HuH-7.5 (cell line): ENCODE results near the gene EIF4G1.

Source experiments
- DNase-seq: peaks from one replicate; pipeline ENCODE4 v3.0.0; 2011; ENCODE audit warnings: low spot score

EIF4G1 gene

DNA sequence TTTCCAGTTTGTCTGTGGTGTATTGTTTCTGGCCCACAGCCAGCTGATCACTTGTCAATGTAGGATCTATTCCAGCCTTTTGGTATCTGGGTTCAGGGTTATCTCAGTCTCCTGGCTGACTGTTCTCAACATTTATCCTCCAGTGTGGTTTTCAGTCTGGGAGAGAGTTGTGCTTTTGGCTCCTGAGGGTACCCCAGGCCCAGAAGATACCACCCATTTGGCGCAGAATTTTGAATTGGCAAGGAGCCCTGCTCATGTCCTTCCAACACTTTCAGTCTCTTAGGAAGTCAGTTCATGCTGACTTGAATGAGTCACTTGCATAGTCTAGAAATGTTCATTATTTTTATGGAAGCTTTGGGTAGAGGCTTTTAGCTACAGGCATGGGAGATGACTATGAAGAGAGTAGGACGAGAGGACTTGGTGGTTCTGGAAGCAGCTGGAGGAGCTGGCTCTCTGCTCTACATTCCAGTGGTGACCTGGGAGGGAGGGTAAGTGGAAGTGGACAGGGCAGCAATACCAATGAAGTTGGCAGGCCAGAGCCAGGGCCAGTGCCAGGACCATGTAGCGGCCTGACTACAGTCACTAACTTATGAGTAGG, 54.3 kb downstream of the EIF4G1 start:
- no peak for DNase-seq

DNA sequence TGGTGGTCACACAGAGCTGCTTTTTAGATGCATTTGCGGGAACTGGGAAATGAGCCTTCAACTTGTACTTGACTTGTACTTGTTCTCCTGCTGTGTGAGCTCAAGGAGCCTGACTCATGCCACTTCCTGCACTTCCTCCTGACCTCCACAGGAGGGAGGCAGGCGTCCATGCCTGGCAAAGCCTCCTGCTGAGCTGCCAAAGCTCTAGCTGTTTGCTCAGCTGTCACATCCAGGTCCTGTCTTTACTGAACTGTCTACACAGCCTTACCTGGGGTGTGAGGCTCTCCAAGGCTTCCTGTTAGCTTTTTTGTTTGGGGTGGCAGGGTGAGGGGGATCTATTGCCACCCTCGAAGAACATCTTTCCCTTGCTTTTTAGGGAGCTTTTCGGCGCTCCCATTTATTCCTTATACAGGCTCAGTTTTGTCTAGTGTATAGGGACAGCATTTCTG, 57.2 kb downstream of the EIF4G1 start:
- DNase-seq = peak; percentile 76

DNA sequence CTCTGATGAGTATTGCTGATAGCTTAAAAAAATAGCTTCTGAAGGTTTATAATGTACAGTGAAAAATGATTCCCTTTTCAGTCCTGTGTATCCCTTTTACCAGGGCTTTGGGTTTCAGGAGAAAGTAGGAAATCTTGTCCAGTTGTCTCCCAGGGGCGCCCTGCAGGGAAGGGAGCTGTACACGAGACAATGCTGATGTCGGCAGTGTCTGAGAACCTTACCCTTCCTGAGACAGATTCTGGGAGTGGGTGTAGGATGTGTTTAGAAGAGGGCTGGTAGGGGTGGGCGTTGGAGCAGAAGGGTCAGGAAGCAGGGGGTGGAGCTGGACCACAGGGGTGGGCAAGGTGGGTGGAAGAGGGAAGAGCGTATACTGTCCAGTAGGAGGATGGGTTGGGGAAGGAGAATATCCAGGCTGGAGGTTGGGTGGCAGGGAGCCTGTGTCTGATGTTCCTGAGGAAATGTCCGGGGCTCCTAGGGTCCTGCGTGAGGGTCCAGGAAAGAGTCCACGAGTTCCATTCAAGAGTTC, 58.0 kb downstream of the EIF4G1 start:
- no peak for DNase-seq

DNA sequence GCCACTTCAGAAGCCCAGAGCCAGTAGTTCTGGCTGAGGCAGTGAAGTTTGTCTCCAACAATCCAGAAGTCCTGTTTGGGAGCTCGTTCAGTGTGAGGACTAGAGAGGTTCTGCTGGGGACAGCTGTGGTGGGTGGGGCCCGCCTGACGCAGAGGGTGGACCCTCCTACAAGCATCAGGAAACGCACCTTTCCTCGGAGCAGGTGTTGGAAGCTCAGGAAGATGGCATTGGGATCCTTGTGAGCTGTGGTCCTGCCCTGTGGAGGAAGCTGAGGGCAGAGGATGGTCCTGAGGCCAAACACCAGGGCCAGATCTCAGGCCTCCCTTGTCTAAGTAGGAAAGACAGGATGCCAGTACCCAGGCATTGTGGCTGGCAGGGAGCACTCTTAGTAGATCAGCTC, 58.5 kb downstream of the EIF4G1 start:
- DNase-seq = no peak

DNA sequence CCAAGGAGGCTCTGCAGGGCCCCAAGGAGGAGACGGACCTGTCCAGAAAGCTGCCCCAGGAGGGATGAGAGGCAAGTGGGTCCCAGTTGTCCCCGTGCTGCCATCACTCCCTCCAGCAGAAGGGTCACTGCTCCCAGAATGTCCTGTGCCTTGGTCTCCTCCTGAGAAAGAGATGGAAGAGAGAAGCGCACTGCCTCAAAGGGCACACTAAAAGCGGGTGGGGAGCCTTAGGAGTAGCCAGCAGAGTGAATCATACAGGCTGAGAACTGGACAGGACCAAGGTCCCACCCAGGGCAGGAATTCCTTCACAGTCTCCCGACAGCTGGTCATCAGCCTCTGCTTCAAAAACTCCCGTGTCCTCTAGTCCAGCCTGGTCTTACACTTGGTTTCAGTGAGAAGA, 59.0 kb downstream of the EIF4G1 start:
- no peak for DNase-seq

DNA sequence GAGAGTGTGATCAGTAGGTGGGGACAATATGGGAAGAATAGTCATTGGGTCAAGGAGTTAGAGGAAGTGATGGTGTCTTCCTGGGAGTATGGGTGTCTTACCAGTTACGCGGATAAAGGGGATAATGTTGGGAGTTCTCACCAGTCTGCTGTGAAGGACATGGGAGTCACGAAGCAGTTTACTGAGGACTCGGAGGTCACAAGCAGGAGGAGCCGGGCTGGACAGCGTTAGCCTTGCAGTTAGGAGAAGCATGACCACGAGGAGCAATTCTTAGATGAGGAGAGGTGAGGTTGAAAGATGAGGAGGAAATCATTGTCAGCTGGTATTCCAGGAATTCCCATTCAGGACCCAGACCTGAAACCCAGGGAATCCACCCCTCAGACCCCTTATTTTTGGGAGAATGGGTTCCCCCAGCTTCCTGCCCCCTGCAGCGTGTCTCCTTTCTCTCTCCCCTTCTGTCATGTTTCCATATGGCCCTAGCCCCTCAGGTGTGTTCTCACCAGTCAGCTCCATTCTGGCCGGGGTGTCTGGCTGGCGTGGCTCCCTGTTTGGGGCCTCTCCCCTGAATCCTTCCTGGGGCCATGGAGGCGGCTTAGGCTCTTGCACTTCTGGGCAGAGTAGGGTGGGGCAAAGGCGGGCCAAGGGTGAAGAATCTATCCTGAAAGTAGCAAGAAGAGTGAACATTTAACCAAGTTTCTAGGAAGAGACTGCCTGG, 61.5 kb downstream of the EIF4G1 start:
- DNase-seq = no peak

DNA sequence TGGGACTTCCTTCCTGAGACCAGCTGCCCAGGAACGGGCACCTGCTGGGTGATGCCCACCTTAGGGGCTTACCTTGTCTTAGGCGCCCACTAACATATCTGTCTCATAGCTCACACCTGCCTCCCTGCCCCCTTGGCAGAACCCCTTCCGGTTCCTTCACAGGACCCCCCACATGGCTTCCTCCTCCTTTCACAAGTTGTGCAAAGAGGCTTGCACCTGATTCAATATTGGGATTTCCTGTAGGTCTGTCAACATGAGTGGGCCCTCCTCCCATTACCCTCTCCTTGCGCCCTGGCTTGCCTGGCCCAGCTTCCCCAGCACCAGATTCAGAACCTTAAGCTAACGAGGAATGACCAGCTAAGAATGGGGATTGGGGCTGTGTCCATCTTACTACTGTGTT, 63.0 kb downstream of the EIF4G1 start:
- no peak for DNase-seq

DNA sequence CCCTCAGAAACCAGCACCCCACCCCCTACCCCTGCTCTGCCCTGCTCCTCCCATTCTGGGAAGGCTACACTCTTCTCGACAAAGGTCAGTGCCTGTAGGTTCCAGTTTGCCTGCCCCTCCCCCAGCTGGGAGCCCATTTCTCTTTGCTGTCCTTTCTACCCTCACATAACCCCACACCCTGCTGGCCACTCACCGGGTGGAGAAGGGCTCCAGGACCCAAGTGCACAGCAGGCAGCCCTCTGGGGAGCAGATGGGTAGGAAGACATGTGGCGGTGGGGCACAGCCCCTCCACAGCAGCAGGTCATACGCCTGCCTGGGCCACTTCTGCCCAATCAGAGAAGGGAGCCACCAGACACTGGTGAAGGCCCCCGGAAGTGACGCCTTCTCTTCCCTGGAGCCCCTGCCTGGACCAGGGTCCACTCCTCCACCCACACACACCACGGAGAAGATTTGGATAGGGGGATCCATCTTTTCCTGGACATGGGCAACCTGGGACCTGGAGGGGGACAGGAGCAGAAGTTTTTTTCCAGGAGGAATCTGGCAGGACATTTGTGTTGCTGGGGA, 63.6 kb downstream of the EIF4G1 start, which contains the start of gene THPO:
TSS of gene THPO (minus strand) at position 326 of the 564 bp plus-strand sequence. CDS start 1,948 bp downstream, outside the sequence.
- peak; percentile 74 for DNase-seq

DNA sequence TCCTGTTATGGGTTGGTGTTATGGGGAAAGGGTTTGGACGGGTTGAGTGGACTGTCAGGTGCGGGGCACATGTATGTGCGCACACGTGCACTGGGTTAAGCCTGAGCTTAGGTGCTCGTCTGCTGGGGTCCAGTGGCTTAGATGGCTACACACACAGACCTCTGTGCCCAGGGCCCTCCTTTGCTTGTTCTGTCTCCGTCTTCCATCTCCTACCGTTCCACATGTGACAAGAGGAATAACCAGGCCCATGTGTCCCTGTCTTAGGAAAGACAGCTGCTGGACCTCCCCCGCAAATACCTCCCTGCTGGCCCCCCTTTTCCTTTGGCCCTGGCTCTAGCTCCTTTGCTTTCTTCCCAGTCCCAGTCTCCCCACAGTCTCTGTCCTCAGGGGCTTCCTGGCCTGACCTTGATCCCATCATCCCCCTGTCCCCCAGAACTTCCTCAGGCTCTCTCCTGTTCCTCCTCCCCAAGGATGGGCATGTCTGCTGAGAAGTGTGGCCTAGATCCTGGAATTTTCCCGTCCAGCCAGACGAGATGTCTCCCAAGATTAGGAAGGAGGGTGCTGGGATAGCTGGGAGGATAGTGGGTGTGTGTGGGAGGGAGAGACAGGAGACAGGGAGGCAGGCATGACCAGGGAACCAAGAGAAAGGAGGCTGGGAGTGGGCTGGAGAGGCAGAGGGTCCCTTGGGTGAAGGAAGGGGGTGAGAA, 64.4 kb downstream of the EIF4G1 start:
- no peak for DNase-seq

DNA sequence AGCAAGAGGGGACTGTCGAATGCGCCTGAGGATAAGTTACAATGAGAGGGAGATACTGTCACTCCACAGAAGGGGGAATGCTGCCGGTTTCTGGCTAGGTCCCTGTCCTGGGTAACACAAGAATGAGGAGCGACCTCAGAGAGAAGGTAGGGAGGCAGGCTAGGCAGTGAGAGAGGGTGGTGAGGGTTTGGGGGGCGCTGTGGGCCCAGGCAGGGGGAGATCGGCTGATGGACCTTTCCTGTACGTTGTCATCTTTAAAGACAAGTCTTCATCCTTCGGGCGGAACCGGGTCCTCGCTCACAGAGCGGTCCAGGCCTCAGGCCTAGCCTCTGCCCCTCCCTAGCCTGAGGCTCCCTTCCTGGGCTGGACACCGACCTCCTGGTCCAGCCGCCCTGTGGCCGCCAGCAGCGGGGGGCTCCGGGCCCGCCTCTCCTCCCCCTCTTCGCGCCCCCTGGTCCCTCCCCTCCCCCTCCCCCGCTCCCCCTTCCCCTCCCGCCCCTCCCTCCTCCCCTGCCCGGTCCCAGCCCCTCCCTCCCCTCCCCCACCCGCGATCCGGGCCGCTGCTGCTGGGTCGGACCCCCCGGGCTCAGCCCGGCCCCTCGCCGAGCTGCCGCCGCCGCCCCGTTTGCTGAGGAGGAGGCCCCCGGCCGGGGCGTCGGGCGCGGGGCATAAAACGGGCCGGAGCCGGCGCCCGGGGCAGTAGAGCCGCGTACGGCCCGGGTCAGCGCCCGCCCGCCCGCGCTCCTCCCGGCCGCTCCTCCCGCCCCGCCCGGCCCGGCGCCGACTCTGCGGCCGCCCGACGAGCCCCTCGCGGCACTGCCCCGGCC, 65.2 kb downstream of the EIF4G1 start, which contains the start of gene CHRD:
TSS of gene CHRD (plus strand) at position 697 of the 827 bp plus-strand sequence. CDS start 265 bp downstream, outside the sequence.
- DNase-seq = no peak

DNA sequence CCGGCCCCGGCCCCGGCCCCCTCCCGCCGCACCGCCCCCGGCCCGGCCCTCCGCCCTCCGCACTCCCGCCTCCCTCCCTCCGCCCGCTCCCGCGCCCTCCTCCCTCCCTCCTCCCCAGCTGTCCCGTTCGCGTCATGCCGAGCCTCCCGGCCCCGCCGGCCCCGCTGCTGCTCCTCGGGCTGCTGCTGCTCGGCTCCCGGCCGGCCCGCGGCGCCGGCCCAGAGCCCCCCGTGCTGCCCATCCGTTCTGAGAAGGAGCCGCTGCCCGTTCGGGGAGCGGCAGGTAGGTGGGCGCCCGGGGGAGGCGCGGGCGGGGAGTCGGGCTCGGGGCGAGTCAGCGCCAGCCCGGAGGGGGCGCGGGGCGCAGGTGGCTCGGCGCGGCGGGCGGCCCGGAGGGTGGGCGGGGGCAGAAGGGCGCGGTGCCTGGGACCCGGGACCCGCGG, 65.8 kb downstream of the EIF4G1 start:
- DNase-seq = peak; percentile 84

DNA sequence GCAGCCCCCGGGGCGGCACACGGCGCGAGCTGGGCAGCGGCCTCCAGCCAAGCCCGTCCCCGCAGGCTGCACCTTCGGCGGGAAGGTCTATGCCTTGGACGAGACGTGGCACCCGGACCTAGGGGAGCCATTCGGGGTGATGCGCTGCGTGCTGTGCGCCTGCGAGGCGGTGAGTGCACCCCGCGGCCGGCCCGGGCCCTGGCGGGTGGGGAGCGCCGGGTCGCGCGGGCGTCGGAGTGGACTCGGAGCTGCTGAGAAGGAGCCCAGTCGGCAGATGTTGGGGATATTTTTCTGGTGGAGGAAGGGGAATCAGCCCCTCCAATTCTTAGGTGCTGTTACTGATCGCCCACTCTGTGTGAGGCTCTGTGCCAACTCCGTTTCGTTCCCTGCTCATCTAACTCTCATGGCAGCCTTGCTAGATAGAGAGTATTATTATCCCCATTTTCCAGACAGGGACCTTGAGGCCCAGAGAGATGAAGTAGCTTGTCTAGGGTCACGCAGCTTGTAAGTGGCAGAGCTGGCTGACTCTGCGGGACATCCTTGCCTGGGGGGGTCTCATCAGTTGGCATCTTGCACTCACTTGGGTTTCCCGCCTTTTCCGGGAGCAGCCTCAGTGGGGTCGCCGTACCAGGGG, 66.3 kb downstream of the EIF4G1 start:
- no peak for DNase-seq

DNA sequence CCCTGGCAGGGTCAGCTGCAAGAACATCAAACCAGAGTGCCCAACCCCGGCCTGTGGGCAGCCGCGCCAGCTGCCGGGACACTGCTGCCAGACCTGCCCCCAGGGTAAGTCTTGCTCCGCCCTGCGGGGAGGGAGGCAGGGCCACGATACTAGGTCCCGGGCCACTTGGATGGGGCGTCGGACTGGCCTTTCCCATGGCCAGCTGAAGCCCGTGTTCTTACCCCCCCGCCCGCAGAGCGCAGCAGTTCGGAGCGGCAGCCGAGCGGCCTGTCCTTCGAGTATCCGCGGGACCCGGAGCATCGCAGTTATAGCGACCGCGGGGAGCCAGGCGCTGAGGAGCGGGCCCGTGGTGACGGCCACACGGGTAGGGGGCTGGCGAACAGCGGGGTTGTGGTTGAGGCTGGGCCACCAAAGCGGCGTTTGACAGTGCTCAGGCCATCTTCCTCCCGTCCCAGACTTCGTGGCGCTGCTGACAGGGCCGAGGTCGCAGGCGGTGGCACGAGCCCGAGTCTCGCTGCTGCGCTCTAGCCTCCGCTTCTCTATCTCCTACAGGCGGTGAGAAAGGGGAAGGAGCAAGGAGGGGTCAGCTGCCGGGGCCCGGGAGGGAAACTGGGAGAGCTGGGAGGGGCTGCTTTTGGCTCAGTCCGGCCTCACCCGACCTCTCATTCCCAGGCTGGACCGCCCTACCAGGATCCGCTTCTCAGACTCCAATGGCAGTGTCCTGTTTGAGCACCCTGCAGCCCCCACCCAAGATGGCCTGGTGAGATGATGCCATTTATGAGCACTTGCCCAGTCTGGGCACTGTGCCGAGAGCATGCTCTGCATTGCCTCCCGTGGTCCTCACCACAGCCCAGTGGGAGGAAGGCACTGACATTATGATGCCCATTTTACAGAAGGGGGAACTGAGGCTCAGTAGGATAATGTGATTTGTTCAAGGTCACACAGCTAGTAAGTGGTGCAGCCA, 67.1 kb downstream of the EIF4G1 start:
- no peak for DNase-seq

DNA sequence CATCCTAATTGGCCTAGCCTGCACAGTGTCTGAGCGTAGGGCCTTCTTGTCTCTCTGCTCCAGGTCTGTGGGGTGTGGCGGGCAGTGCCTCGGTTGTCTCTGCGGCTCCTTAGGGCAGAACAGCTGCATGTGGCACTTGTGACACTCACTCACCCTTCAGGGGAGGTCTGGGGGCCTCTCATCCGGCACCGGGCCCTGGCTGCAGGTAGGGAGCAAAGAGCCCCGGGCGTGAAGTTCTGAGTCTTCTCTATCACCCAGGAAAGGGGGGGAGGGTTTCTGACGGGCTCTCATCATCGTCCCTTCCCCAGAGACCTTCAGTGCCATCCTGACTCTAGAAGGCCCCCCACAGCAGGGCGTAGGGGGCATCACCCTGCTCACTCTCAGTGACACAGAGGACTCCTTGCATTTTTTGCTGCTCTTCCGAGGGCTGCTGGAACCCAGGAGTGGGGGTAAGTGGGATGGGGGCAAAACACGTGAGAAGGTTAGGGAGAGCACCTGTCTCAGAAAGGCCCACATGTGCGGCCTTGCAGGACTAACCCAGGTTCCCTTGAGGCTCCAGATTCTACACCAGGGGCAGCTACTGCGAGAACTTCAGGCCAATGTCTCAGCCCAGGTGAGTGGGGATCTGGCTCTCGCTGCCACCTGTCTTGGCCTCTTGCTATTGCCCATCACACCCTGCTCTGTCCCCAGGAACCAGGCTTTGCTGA, 68.1 kb downstream of the EIF4G1 start:
- no peak for DNase-seq

DNA sequence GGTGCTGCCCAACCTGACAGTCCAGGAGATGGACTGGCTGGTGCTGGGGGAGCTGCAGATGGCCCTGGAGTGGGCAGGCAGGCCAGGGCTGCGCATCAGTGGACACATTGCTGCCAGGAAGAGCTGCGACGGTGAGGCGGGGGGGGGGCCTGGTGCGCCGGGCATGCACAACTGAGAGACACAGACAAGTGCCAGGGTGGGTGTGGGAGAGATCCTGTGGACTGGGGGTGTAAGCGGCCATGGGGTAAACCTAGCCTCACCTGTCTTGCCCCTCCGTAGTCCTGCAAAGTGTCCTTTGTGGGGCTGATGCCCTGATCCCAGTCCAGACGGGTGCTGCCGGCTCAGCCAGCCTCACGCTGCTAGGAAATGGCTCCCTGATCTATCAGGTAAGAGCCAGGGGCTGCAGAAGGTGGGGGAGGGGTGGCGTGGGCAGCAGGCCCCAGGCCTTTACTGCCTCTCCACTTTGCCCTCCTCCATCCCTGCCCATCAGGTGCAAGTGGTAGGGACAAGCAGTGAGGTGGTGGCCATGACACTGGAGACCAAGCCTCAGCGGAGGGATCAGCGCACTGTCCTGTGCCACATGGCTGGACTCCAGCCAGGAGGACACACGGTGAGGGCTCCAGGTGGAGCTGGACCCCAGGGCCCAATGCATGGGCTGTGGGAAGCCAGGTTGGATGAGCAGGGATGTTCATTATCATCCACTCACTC, 68.8 kb downstream of the EIF4G1 start:
- no peak for DNase-seq

DNA sequence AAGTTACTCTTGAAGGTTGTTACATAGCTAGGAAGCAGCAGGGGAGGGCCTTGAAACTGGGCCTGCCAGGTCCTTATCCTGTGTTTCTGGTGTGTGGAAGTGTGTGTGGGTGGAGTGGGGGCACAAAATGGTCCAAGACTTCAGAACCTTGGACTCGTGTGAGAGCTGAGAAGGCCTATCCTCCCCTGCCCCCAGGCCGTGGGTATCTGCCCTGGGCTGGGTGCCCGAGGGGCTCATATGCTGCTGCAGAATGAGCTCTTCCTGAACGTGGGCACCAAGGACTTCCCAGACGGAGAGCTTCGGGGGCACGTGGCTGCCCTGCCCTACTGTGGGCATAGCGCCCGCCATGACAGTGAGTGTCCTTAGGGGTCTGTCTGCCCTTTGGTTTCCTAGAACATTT, 69.9 kb downstream of the EIF4G1 start:
- DNase-seq = no peak
